ENCODE data around the gene AMD1.

AMD1 gene

GRCh38 chr6:110939429-110940200, 65.0 kb downstream of the AMD1 start:
- no peak for DNase-seq

- peak; percentile 43 for DNase-seq
These were observed 70.1 kb downstream of the AMD1 start for GRCh38 chr6:110944681-110945151.

All from activated naive CD4-positive, alpha-beta T cell treated with anti-CD3 and anti-CD28 coated beads, Interleukin-2, amount 50 U/mL, for 16 hours (primary cell).